Effector memory CD4-positive, alpha-beta T cell (primary cell): Measurements from ENCODE around the gene BTBD17.

Experiments
- DNase-seq, 3 donors: peaks; one replicate each; pipeline ENCODE4 v3.0.0-alpha.2; 2020
- H3K27ac ChIP-seq: 2 replicates; pipeline ENCODE4 v1.7.0; 2013; ENCODE audit warnings: mild to moderate bottlenecking, low read length, moderate library complexity; ENCODE audit not compliant: insufficient read depth, poor library complexity, severe bottlenecking
- H3K27me3 ChIP-seq: replicated peaks from 2 replicates; pipeline ENCODE4 v1.7.0; 2013; ENCODE audit warnings: mild to moderate bottlenecking, low read length; ENCODE audit not compliant: insufficient read depth, control insufficient read depth, poor library complexity, severe bottlenecking
- H3K36me3 ChIP-seq: 2 replicates; pipeline ENCODE4 v1.7.0; 2013; ENCODE audit warnings: mild to moderate bottlenecking, low read length, moderate library complexity; ENCODE audit not compliant: control insufficient read depth, insufficient read depth
- H3K4me1 ChIP-seq: 2 replicates; pipeline ENCODE4 v1.7.0; 2013; ENCODE audit warnings: low read length, mild to moderate bottlenecking; ENCODE audit not compliant: control insufficient read depth, insufficient read depth, poor library complexity, severe bottlenecking
- H3K4me3 ChIP-seq: 2 replicates; pipeline ENCODE4 v1.7.0; 2013; ENCODE audit warnings: low read length, low read depth, mild to moderate bottlenecking; ENCODE audit not compliant: insufficient read depth, poor library complexity, severe bottlenecking
- H3K9me3 ChIP-seq: 2 replicates; pipeline ENCODE4 v1.7.0; 2013; ENCODE audit warnings: mild to moderate bottlenecking, low read length, moderate library complexity; ENCODE audit not compliant: control insufficient read depth

BTBD17 gene

GRCh38 chr17:74336307-74336706 lies 25.4 kb downstream of the BTBD17 start:
- no peaks in the 10 kb centered on the region for H3K4me1 ChIP-seq
- H3K27ac ChIP-seq = no peak overlapping the region
- no peak overlapping the region for H3K4me3 ChIP-seq
- H3K27me3 ChIP-seq = no peaks in the 10 kb centered on the region
- no peak for DNase-seq
- H3K36me3 ChIP-seq = no peaks in the 10 kb centered on the region
- H3K9me3 ChIP-seq = no peaks in the 10 kb centered on the region

DNA sequence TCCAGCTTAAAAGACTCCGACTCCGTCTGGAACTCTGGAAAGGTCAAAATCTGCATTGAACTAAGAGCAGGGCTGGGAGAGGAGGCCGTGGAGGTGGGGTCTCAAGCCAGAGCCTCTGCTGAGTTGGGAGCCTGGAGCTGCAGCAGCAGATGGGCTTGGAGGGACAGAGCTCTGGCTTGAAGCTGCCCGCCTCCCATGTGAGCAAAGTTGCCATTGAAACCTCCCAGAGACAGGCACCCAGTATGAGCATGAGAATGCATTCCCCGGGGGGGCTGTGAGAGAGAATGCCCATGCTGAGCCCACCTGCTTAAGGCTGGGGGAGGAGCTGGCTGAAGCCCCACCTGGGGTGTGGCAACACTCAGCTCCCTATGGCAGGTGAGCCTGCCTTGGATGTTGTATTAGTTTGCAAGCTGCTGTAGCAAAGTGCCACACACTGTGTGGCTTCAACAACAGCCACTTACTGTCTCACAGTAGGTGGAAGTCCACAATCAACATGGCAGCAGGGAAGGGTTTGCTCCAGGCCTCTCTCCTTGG lies 26.1 kb downstream of the BTBD17 start:
- no peaks in the 10 kb centered on the region for H3K4me1 ChIP-seq
- H3K27ac ChIP-seq = no peak overlapping the region
- H3K27me3 ChIP-seq = no peaks in the 10 kb centered on the region
- DNase-seq = no peak
- H3K9me3 ChIP-seq = no peaks in the 10 kb centered on the region
- no peaks in the 10 kb centered on the region for H3K36me3 ChIP-seq
- H3K4me3 ChIP-seq = no peak overlapping the region

GRCh38 chr17:74334393-74335039 lies 27.2 kb downstream of the BTBD17 start:
- Histone ChIP-seq H3K9me3 (no peaks in the 10 kb centered on the region), H3K4me1 (no peaks in the 10 kb centered on the region), H3K27ac (no peak overlapping the region), H3K27me3 (no peaks in the 10 kb centered on the region), H3K36me3 (no peaks in the 10 kb centered on the region), H3K4me3 (no peak overlapping the region)
- no peak for DNase-seq

DNA sequence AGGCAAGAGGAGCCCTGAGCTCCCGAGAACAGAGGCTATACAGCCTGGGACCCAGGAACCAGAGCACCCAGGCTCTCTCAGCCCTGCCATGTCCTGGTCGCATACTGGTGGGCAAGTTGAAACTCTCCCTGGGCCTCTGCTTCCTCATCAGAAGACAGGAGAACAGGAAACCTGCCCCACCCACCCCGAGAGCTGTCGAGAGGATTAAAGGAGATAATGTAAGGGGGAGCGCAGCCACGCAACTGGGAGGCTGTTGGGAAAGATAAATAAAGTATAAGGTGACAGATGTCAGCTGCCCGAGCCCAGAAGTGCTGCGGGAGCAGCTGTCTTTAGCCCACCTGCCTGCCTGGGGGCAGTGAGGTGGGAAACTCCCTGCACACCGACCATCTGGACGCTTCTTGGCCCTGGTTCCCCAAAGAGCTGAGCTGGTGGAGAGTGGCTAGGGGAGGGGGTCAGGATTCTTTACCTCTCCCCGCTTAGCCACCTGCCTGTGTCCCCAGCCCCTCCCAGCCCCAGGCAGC lies 28.8 kb downstream of the BTBD17 start:
- H3K4me1 ChIP-seq = peaks cover 13% of the 10 kb centered on the region
- no peaks in the 10 kb centered on the region for H3K36me3 ChIP-seq
- no peaks in the 10 kb centered on the region for H3K27me3 ChIP-seq
- H3K4me3 ChIP-seq = no peak overlapping the region
- DNase-seq = no peak
- no peaks in the 10 kb centered on the region for H3K9me3 ChIP-seq
- no peak overlapping the region for H3K27ac ChIP-seq

GRCh38 chr17:74332017-74332650 lies 29.5 kb downstream of the BTBD17 start:
- Histone ChIP-seq H3K4me1 (peaks cover 13% of the 10 kb centered on the region), H3K27ac (no peak overlapping the region), H3K36me3 (no peaks in the 10 kb centered on the region), H3K9me3 (no peaks in the 10 kb centered on the region), H3K4me3 (no peak overlapping the region), H3K27me3 (no peaks in the 10 kb centered on the region)
- no peak for DNase-seq

GRCh38 chr17:74330446-74330845 lies 31.2 kb downstream of the BTBD17 start:
- H3K36me3 ChIP-seq = no peaks in the 10 kb centered on the region
- no peak for DNase-seq
- no peaks in the 10 kb centered on the region for H3K27me3 ChIP-seq
- H3K27ac ChIP-seq = no peak overlapping the region
- no peaks in the 10 kb centered on the region for H3K9me3 ChIP-seq
- H3K4me1 ChIP-seq = peaks cover 28% of the 10 kb centered on the region
- H3K4me3 ChIP-seq = no peak overlapping the region

DNA sequence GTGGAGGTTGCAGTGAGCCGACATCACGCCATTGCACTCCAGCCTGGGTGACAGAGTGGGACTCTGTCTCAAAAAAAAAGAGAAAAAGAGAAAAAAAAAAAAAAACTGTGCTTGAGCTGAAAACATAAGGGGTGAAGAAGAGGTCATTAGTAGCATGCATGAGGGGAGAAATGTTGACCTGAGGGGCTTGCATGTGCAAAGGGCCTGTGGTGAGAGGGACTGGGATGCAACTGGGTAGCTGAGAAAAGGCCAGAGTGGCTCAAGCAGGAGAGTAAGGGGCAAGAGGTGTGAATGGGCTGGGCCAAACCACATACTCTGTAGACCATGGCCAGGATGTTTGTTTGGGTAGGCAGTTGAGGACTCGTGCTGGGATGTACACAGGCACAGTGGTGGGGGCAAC lies 32.3 kb downstream of the BTBD17 start:
- Histone ChIP-seq H3K36me3 (no peaks in the 10 kb centered on the region), H3K4me1 (peaks cover 29% of the 10 kb centered on the region), H3K27me3 (no peaks in the 10 kb centered on the region), H3K27ac (no peak overlapping the region), H3K4me3 (no peak overlapping the region), H3K9me3 (no peaks in the 10 kb centered on the region)
- DNase-seq = no peak

- no peak overlapping the region for H3K4me3 ChIP-seq
- no peaks in the 10 kb centered on the region for H3K27me3 ChIP-seq
- DNase-seq = no peak
- no peak overlapping the region for H3K27ac ChIP-seq
- peaks cover 29% of the 10 kb centered on the region for H3K4me1 ChIP-seq
- no peaks in the 10 kb centered on the region for H3K9me3 ChIP-seq
- H3K36me3 ChIP-seq = no peaks in the 10 kb centered on the region
These were observed 33.2 kb downstream of the BTBD17 start for GRCh38 chr17:74328487-74328886.

DNA sequence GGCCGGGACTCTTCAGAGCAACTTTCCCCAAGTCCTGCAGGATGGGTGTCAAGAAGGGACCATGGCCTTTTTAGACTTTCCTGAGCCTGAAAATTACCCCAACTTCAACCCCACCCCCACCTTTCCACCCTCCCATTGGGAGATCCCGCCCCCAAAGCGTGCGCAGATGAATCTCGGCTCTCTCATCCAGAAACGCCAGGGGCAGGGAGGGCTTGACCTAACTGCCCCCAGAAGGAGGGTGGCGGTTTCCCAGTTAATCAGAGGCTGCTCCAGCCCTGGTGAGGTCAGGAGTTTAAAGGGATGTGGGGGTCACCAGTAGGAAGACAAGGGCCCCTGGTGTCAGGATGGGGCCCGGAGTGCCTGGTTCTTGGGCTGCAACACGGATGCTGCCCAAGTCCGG lies 35.2 kb downstream of the BTBD17 start:
- Histone ChIP-seq H3K4me3 (peak overlapping the region; percentile 26), H3K4me1 (peaks cover 29% of the 10 kb centered on the region), H3K36me3 (no peaks in the 10 kb centered on the region), H3K9me3 (no peaks in the 10 kb centered on the region), H3K27ac (no peak overlapping the region), H3K27me3 (no peaks in the 10 kb centered on the region)
- no peak for DNase-seq

- H3K36me3 ChIP-seq = no peaks in the 10 kb centered on the region
These were observed 35.8 kb downstream of the BTBD17 start, which contains the start of gene KIF19 for GRCh38 chr17:74325743-74326379. TSS of gene KIF19 (plus strand) at chr17:74326226. CDS start at chr17:74326350, 124 bp downstream.

More at GRCh38 chr17:74325743-74326379, 35.8 kb downstream of the BTBD17 start, which contains the start of gene KIF19:
- H3K9me3 ChIP-seq = no peaks in the 10 kb centered on the region
- peaks cover 29% of the 10 kb centered on the region for H3K4me1 ChIP-seq
- no peaks in the 10 kb centered on the region for H3K27me3 ChIP-seq
- no peak within 1 kb of the TSS for H3K27ac ChIP-seq
- peak; percentile 23 to 44 (median 41) for DNase-seq
- peak within 1 kb of the TSS; percentile 26 for H3K4me3 ChIP-seq
